C4-2B (cell line): ENCODE data around the gene FRG2C.
"Not testable (repeated sequence)": the region's sequence is repeated elsewhere in the genome, so short reads cannot be mapped to it uniquely, and the experiment has no call there.

Source experiments
- ZFX ChIP-seq: fragments of 450-650 bp; IDR thresholded peaks from 2 replicates; pipeline ENCODE4 v1.6.1; 2017
- TF ChIP-seq, protein P1 (sequence below): fragments of 450-650 bp; conservative IDR thresholded peaks from 2 replicates; pipeline ENCODE4 v1.5.1; 2017; ENCODE audit warnings: mild to moderate bottlenecking

DNA sequence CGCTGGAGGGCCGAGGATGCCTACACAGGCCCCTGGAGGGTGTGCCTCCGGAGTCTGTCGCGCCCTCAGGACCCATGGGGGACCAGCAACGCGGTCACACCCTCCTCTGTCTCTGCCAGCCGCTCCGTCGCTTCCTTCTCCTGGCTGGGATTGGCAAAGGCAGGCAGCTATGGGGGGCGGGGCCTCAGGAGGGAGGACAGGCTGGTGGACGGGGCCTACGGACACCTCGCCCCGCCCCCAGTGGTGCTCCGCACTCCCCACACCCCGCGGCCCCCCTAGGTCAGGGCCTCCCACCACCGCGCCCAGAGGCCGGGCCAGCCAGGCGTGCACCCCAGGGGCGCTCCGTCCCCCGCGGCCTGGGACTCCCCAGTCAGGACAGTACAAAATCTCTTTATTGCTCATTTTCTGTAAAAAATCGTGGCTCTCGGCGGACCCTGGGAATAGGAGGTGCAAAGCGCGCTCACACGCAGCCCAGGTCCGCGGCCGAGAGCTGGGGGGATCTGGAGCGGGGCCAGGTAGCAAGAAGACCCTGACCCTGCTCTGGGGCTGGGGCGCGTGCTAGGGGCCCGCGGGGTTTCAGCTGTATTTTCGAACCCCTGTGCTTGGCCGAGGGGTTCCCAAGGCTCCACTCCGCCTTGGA lies 45.3 kb upstream of the FRG2C start:
- TF ChIP-seq, protein P1, sequence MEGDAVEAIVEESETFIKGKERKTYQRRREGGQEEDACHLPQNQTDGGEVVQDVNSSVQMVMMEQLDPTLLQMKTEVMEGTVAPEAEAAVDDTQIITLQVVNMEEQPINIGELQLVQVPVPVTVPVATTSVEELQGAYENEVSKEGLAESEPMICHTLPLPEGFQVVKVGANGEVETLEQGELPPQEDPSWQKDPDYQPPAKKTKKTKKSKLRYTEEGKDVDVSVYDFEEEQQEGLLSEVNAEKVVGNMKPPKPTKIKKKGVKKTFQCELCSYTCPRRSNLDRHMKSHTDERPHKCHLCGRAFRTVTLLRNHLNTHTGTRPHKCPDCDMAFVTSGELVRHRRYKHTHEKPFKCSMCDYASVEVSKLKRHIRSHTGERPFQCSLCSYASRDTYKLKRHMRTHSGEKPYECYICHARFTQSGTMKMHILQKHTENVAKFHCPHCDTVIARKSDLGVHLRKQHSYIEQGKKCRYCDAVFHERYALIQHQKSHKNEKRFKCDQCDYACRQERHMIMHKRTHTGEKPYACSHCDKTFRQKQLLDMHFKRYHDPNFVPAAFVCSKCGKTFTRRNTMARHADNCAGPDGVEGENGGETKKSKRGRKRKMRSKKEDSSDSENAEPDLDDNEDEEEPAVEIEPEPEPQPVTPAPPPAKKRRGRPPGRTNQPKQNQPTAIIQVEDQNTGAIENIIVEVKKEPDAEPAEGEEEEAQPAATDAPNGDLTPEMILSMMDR: not testable (repeated sequence)
- not testable (repeated sequence) for TF ChIP-seq ZFX
